HK-2 (cell line): ENCODE results near the gene TPSB2.
"Not testable (repeated sequence)": the region's sequence is repeated elsewhere in the genome, so short reads cannot be mapped to it uniquely, and the experiment has no call there.

Source experiments
- DNase-seq: peaks from one replicate; pipeline ENCODE4 v3.0.0-alpha.2; 2018; ENCODE audit not compliant: unreplicated experiment

The TPSB2 gene

DNA sequence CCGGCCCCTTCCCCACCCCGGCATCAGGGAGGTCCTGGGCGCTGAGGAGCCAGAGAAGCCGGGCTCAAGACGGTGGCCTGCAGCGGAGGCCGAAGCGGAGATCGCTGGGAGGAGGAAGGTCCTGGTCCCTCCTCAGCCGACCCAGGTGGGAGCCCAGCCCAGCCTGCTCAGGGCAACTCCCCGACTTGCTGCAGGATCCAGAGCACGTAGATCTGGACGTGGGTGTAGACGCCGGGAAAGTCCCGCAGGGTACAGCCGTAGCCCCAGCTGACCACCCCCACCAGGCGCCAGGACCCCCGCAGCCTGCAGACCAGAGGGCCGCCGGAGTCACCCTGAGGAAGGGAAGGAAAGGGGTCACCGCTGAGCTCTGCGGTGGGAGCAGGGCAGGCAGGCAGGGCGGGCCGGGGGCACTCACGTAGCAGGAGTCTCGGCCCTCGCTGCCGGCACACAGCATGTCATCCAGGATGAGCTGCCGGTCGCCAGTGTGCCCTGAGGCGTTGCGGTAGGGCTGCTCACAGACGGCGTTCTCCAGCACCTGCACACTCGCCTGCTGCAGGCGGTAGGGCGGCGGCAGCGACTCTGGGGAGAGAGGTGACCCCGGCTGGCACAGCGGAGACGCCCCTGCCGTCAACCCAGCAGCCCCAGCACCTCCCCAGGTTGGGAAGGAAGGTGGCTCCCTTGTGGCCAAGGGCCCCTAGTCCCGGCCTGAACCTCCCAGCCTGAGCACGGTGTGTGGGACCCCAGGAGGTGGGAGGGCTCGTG, 31.3 kb upstream of the TPSB2 start:
- DNase-seq, result no peak

DNA sequence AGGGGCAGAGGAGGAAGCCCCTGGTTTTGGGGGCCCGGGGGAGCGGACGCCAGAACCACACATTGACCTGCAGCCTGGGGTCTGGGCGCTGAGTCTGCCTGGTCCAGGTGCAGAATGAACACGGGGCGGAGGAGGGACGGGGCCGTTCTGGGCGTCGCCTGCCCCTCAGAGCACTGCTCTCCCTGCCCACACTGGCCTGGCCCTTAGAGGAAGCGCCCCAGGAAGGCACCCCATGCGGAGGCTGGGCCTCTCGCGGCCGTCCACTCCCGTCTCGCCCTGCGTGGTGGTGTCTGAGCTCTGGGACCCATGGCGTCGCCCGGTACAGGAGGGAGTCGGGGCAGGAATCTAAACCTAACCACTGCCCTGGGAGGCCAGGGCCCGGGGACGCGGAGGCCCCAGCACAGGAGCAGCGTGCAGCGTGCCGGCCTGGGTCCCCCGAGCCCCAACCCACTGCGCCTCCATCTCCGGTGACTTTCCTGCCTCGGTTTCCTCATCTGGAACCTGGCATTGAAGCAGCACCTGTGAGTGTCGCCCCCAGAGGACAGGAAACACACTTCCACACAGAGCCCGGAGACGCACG, 30.2 kb upstream of the TPSB2 start:
- no peak for DNase-seq

- no peak for DNase-seq
These were observed 29.7 kb upstream of the TPSB2 start for GRCh38 chr16:1259760-1260068.

GRCh38 chr16:1258906-1259759, 29.1 kb upstream of the TPSB2 start:
- DNase-seq, result no peak

DNA sequence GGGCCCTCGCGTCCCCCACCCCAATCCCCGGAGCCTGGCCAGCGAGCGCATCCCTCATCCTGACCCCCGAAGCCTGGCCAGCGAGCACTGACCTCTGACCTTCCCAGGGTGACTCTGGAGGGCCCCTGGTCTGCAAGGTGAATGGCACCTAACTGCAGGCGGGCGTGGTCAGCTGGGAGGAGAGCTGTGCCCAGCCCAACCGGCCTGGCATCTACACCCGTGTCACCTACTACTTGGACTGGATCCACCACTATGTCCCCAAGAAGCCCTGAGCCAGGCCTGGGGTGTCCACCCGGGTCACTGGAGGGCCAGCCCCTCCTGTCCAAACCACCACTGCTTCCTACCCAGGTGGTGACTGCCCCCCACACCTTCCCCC, 28.2 kb upstream of the TPSB2 start:
- no peak for DNase-seq

- DNase-seq, result no peak
These were observed 27.7 kb upstream of the TPSB2 start for GRCh38 chr16:1257561-1258224.

- DNase-seq, result no peak
These were observed 26.9 kb upstream of the TPSB2 start for GRCh38 chr16:1256874-1257322.

- DNase-seq, result not testable (repeated sequence)
These were observed 26.4 kb upstream of the TPSB2 start for GRCh38 chr16:1256296-1256873.

GRCh38 chr16:1255276-1256122, 25.5 kb upstream of the TPSB2 start, which contains the start of gene TPSD1:
Gene TPSD1, plus strand, starts transcription at chr16:1256069. Its CDS starts 212 bp downstream, at chr16:1256281.
- DNase-seq, result not testable (repeated sequence)

GRCh38 chr16:1254821-1255220, 24.8 kb upstream of the TPSB2 start:
- not testable (repeated sequence) for DNase-seq

- not testable (repeated sequence) for DNase-seq
These were observed 23.8 kb upstream of the TPSB2 start for GRCh38 chr16:1253701-1254364.

DNA sequence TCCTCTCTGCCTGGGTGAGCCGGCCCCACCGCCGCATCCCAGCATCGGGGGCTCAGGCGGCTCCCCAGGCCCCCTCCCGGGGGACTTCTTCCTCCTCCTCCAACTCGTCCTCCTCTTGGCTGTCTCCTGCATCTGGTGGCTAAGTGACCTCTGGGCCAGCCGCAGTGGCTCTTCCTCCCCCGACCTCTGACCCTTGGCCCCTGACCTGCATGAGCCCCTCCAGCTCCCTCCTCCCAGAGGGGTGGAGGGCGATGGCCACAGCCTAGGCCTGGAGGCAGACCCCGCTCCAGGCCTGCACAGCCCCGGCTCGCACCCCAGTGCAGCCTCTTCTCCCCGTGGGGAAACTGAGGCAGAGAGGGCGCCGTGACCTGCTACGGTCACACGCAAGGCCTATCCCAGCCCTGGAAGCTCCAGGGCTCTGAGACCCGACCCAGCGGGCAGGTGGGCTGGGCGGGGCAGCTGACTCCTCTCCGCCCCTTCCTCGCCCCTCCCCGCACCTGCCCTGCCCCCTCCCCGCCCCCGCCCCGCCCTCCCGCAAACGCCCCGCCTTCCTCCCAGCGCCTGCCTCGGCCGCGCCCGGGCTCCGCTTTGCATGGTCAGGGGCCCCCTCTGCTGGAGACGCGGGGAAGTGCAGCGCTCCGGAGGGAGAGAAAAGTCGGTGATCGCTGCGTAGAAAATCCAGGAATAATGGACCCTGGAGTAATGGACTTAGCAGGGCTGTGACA, 19.2 kb upstream of the TPSB2 start:
- not testable (repeated sequence) for DNase-seq

GRCh38 chr16:1247903-1248537, 18.0 kb upstream of the TPSB2 start:
- DNase-seq, result not testable (repeated sequence)

DNA sequence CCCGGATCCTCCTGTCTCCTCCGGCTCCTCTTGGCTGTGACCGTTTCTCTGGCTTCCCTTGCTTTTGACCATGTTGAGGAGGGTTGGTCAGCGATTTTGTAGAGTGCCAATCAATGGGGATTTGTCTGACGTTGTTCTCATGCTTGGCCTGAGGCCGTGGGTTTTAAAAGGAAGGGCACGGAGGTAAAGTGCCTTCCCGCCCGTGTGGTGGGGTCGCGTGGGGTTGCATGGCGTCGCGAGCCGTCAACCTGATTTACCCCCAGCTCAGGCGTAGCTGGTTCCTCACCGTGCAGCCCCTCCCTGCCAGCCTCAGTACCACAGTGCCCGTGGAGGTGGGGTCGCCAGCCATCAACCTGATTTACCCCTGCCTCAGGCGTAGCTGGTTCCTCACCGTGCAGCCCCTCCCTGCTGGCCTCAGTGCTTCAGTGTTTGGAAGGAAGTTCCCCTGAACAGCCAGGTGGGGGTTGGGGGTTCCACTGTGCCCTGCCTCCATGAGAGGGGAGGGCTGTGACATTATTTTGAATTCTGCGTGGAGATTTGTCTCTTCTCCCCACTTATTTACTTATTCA, 15.6 kb upstream of the TPSB2 start:
- no peak for DNase-seq

DNA sequence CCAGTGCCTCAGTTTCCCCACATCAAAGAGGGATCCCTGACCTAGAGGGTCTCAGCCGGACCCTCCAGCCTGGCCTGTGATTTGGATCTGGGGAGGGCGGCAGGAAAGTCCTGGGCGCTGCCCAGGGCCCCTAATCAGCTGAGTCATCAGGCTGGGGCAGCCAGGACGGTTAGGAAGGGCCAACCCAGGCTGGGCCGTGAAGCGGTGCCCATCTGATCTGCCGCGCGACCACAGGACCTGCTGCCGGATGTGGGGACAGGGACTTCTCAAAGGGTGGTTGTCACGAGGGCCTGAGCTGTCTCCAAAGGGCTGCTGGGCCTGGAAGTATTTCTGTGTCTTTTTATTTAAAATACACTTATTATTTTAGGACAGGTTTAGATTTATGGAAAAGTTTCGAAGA, 14.9 kb upstream of the TPSB2 start:
- peak; percentile 65 for DNase-seq

DNA sequence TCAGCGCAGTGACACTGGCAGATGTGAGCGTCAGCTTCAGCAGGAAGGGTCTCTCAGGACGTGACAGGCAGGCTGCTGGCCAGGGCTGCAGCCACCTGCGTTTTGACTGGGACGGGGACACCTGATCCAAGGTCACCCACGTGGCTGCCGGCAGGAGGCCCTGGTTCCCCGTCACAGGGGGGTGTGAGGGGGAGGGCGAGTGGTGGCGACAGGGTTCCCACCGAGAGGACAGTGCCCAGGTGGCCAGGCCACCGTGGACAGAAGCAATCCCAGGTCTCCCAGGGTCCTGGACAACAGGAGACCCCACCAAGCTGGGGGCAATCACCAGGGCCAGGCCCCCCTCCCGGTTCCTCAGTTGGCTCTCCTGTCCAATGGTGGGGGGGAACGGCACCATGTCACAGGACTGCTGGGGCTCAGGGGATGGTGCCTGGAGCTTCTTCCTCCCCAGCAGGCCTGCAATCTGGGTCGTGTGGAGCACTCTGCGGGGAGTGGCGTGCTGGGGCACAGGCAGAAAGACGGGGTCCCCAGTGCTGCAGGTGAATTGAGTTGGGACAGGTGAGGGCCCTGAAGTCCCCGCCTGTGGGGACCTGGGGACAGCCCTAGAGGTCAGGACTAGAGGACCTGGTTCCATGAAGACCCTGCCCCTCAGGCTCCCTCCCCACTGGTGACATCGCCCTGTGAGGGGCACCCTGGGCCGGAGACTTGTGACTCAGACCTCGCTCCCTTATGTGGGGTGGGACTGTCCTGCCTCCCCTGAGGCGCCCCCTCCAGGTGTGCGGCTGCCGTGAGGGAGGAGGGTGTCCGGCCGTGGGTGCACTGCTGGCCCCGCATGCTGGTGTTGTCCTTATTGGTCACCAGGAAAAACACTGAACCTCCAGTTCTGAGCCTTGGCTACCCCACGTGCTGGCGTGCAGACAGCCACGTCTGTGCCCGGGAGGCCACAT, 14.2 kb upstream of the TPSB2 start:
- DNase-seq, result not testable (repeated sequence)

- DNase-seq, result not testable (repeated sequence)
These were observed 13.4 kb upstream of the TPSB2 start for GRCh38 chr16:1243363-1243762.

- not testable (repeated sequence) for DNase-seq
These were observed 11.1 kb upstream of the TPSB2 start for GRCh38 chr16:1241081-1241480.
